HPDE6-E6E7 (cell line): ENCODE data around the gene SEPHS1.

Experiments
- DNase-seq: peaks from one replicate; pipeline ENCODE4 v3.0.0; 2011; ENCODE audit warnings: missing footprints; ENCODE audit errors: extremely low spot score

The SEPHS1 gene

DNA sequence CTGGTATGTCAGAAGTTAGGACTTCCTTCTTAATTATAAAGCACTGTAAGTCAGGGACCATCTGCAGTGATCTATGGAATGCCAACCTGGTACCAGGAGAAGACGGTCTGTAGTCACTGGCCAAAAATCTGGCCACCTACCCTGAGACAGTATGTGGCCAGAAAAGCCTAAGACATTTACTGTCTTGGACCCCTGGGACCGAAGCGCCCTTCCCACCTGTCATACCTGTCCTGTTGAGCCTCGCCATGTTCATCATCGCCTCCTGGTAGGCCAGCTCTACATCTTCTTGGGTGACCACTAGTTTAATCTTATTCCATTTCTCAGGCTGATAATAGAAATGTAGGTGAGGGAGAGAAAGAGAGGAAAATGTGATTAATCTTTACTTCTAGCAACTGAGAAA is 20.0 kb downstream of the SEPHS1 start:
- no peak for DNase-seq

DNA sequence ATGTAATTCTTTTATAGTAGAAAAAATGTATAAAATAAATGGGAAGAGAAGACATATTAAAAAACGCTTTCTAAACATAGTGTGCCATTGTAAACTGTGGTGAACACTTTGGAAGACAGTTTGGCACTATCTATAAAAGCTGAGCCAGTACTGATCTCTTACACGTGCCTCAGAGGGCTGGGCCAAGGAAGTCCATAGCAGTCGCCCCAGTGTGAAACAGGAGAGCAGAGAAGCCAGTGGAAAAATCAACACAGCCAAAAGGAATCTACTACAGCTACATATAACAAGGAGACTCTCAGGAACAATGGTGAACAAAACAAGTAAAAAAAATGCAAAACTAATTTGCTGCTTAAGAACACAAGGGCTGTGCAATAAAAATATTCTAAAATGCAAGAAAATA is 20.6 kb downstream of the SEPHS1 start:
- DNase-seq, result no peak

DNA sequence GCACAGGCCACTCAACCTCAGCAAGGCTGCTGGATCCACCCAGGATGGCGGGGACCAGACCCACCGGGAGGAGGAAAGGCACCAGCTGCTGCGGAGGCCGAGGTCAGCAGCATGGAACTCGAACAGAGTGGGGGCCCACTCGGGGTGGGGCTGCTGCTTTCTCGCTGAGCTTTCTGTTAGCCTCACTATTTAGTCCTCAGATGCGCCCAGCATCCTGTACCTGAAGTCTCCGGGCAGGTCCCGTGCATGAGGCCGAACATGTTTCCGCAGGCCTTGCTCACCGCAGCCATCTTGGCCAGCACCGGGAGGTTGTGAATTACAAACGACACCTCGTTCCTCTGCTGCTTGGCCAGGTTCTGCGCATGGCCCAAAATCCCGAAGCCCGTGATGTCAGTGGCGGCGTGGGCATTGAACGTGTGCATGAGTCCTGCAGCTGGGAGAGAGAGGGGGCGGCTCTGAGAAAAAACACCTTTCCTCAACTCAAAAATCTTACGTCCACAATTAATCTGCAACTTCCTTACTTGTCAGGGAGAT is 25.4 kb downstream of the SEPHS1 start:
- DNase-seq, result no peak

DNA sequence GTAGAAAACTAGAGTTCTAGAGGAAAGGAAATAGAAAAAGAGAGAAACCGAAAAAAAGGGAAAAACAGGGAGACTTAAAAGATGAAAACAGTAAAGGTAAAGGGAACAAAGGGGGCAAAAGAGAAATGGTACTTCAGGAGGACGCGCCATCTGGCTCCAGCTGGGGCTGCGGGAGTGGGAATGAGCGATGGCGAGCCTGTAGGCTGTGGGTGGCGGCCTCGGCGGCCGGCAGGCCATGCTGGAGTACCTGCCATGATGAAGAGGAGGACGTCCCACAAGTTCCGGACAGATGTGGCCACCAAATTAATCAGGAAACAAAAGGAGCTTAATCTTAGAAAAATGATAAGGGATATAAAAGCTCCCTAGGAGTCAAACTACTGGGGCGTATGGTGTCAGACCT is 26.5 kb downstream of the SEPHS1 start:
- no peak for DNase-seq

DNA sequence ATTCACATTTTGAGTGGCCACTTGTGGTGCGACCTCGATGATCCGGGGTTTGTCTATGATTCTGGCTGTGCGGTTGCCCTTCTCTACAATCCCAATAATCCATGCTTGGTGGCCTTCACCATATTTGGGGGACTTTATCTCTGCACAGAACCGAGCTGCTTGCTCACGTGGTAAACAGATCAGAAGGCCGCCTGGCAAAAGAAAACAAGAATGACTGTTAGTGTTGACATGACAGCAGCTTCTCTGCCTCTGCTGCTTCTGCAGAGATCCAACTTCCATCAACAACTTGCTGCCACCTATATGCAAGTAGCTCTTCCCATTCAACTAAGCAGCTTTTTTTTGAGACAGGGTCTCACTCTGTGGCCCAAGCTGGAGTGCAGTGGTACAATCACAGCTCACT is 28.9 kb downstream of the SEPHS1 start:
- no peak for DNase-seq

DNA sequence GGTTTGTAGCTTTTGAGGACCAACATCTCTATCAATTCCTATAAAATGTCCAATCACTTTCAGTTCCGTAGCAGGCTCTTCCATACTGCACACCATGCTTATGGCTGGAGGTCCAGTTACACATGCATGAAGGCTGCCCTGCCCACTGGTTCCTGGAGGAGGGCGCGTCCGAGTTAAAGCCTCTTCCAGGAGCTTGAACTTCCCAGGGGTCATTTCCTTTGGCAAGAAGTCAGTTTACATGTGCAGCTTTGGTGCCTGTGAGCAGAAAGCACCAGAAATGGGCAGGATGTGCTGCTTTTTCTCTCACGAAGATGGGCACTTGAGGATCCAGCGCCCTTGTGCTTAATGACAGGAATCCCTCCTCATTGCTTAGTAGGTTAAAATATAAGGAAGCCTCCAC is 30.6 kb downstream of the SEPHS1 start:
- no peak for DNase-seq

DNA sequence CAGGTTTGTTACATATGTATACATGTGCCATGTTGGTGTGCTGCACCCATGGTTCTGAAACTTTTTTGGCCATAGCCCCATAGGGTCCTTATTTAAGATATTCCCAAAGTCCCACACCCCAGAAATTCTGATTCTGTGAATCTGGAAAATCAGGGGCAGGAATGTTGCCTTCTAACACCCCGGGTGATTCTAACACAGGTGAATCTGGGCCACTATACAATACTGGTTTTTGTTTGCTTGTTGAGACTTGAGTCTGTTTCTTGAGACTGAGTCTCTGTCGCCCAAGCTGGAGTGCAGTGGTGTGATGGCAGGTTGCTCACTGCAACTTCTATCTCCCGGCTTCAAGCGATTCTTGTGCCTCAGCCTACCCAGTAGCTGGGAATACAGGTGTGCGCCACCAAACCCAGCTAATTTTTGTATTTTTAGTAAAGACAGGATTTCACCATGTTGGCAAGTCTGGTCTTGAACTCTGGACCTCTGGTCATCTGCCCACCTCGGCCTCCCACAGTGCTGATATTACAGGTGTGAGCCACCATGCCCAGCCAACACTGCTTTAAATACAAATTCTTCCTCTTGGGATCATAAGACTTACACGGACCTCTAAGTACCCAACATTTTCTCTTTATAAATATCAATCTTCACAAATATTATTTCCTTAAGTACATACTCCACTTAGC is 31.3 kb downstream of the SEPHS1 start:
- no peak for DNase-seq

DNA sequence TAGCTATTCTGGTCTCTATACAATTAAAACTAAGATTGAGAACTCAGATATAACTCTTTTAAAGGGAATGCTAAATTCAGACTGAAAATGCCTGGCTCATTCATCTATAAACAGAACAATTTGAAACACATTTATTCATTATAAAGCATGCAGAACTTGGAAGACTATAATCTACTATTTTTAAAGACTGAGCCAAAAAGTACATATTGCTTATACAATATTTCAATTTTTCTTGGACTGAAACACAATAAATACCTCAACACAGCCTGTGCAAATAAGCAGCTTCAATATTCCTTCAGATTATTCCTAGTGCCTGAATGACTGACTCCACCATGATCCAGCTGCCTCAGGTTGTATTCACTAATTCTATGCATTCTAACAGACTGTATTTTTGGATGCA is 32.7 kb downstream of the SEPHS1 start:
- DNase-seq, result no peak

DNA sequence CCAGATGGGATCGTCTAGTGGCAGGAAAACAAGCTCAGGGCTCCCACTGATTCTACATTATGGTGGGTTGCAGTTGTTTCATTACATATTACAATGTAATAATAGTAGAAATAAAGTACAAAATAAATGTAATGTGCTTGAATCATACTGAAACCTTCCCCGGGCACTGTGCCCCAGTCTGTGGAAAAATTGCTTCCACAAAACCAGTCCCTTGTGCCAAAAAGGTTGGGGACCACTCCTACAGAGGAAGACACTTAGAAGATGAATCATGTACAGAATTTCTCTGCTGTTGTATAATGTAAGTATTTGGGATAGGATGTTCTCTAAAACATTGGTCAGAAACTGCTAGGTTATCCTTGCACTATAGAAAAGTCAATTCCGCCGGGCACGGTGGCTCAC is 36.9 kb downstream of the SEPHS1 start:
- DNase-seq, result no peak

DNA sequence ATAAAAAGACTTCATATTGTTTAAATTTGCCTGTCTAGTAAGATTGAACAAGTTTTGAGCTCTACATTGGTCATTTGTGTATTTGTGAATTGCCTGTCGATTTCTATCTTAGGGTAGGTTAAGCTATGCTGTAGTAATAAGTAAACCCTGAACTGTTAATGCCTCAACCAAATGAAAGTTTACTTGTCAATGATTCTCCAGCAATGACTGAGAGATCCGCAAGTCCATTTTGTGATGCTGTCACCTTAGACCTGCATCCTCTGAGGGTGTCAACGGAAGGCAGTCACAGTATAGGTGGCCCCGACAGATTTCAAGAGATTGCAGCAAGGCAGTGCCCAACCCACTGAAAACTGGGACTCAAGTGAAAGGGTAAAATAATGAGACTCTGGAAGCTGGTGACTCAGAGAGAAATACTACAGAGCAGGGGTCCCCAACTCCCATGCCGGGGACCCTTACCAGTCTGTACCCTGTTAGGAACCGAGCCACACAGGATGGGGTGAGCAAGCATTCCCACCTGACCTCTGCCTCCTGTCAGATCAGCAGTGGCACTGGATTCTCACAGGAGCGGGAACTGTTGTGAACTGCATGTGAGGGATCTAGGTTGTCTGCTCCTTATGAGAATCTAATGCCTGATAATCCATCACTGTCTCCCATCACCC is 37.4 kb downstream of the SEPHS1 start:
- no peak for DNase-seq

DNA sequence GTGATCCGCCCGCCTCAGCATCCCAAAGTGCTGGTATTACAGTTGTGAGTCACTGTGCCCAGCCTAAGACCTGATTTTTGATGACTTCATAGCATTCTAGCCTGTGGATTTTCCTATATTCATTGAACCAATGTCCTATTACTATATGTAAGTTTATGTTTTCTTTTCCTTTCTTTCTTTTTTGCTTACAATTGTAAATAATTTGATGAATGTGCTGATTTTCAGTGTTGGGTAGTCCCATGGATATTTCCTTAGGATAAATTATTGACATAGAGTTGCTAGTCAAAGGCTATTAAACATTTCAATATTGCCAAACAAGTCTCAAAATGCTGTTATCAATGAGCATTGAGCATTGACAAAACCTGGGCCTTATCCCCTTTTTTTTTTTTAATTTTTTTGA is 38.3 kb downstream of the SEPHS1 start:
- DNase-seq, result no peak

DNA sequence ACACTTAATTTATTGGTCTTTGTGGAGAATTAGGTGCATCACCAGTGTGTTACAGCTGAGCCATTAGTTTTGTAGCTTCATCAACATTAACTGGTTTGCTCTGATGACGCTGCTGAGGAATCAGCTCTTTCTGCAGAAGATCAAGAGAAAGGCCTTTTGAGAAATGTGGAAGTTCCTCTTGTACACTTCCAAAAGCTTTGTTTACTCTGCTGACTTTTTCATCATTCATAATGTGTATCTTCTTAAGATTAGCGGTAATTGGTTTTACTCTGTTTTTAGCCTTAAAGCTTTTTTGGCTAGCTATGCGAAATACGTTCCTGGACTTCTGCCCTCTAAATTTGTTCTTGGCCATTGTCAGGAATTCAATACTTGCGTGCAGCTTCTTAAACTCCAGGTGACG is 40.0 kb downstream of the SEPHS1 start:
- DNase-seq, result no peak

DNA sequence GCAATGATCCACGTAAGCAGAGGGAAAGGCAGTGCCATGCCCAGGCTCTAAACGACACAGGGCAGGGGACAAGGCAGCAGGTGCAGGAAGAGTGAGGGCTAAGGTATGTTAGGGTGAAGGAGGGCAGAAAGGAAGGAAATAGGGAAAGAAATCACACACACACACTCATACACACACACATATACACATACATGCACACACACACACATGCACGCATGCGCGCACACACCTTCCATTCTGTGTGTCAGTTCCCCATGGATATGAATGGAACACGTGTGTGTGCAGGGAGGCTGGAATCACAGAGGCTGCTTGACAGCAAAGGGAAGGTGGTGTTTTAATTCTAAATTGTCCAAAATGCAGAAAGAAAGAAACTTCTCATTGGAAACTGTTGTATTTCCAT is 42.0 kb downstream of the SEPHS1 start:
- no peak for DNase-seq

DNA sequence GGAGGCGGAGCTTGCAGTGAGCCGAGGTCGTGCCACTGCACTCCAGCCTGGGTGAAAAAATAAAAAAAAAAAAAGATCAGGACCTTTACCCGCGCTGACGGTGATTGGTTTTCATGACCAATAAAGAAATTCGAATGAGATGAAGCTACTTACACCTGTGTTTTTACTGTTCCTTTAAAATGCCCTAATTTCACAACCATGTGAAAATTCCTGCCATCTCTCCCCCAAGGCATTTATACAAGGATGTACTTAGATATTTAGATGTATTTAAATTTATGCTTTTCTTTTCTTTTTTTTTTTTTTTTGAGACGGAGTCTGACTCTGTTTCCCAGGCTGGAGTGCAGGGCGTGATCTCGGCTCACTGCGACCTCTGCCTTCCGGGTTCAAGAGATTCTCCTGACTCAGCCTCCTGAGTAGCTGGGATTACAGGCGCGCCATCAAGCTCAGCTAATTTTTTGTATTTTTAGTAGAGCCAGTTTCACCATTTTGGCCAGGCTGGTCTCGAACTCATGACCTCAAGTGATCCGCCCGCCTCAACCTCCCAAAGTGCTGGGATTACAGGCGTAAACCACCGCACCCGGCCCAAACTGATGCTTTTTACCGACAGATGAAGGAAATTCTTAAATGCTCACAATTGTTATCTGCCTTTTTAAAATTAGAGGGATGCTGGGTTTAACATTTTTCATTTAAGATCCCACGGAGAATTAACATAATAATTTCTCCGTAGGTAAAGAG is 45.1 kb downstream of the SEPHS1 start:
- no peak for DNase-seq

DNA sequence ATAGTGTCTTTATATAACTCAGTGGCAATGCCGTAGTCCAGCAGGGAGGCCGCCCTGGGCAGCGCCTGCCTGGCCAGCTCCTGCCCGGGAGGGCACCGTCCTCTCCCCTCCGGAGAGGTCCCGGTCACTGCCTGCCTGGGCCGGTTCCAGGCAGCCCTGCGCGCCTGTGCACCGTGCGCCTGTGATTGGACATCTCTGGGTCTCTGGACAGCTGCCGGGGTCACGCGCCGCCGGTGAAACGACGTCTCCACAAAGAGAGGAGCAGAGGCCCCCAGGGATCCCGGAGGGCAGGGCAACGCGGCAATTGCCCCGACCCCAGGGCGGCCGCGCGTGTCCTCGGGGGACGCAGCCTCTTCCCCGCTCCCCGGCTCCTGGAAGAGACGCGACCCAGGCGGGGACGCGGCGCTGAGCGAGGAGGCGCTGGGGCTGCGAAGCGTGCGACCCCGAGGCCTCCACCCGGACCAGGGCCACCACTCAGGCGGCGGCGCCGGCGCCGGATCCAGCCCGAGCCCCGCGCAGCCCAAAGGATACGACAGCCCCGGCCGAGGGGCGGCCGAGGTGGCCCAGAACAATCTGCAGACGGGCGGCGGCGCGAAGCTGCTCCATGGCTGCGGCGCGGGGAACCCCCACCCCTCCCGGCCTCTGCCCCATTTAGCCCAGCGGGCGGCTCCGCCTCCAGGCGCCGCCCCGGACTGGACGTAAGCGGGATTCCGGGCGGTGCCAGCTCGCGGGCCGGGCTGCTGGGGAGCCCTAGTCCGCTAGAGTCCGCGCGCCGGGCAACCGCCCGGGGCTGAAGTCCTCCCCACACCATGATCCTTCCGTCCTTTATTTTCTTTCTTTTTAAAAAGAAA is 48.4 kb downstream of the SEPHS1 start, which contains the start of gene PHYH:
PHYH (minus strand) TSS at position 628 of the 851 bp plus-strand sequence; CDS start at position 606, 22 bp downstream.
- DNase-seq, result peak; percentile 50

DNA sequence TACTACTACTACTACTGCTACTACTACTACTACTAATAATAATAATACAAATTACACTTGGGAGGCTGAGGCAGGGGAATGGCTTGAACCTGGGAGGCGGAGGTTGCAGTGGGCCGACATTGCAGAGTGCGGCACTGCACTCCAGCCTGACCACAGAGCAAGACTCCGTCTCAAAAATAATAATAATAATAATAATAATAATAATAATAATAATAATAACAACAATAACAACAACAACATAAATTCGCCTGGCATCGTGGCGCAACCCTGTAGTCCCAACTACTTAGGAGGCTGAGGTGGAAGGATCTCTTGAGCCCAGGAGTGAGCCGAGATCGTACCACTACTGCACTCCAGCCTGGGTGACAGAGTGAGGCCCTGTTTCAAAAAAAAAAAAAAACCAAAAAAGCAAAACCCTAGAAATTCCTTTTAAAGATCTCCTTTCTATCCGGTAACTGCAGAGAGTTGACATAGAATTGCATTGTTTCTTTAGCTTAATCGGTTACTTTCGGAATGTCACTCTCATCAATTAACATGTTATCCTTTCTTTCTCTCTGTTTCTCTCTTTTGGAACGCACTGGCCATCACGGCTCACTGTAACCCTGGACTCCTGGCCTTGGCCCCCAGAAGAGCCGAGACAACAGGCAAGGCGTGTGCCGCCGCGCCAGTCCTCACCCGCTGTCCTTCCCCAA is 49.2 kb downstream of the SEPHS1 start:
- DNase-seq, result no peak

DNA sequence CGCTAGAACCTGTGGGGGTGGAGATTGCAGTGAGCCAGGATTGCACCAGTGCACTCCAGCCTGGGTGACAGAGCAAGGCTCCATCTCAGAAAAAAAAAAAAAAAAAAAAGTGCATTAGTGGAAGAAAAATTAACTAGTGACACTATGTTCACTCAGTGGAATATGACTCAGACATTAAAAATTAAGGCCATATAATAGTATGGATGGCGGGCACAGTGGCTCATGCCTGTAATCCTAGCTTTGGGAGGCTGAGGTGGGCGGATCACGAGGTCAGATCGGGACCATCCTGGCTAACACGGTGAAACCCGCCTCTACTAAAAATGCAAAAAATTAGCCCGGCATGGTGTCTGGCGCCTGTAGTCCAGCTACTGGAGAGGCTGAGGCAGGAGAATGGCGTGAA is 51.6 kb downstream of the SEPHS1 start:
- DNase-seq, result no peak

DNA sequence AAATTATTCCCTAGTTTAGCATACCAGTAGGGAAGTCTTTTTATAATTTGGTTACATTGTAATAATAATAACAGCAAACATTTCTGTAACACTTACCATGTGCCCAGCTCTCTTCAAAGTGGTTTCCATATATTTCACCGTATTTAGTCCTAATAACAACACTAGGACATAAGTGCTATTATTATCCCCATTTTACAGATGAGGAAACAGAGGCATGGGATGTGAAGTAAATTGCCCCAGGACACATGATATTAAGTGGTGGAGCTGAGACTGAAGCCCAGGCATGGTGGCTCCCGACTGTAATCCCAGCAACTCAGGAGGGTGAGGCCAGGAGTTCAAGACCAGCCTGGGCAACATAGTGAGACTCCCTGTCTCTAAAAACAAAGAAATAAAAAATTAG is 53.3 kb downstream of the SEPHS1 start:
- no peak for DNase-seq

DNA sequence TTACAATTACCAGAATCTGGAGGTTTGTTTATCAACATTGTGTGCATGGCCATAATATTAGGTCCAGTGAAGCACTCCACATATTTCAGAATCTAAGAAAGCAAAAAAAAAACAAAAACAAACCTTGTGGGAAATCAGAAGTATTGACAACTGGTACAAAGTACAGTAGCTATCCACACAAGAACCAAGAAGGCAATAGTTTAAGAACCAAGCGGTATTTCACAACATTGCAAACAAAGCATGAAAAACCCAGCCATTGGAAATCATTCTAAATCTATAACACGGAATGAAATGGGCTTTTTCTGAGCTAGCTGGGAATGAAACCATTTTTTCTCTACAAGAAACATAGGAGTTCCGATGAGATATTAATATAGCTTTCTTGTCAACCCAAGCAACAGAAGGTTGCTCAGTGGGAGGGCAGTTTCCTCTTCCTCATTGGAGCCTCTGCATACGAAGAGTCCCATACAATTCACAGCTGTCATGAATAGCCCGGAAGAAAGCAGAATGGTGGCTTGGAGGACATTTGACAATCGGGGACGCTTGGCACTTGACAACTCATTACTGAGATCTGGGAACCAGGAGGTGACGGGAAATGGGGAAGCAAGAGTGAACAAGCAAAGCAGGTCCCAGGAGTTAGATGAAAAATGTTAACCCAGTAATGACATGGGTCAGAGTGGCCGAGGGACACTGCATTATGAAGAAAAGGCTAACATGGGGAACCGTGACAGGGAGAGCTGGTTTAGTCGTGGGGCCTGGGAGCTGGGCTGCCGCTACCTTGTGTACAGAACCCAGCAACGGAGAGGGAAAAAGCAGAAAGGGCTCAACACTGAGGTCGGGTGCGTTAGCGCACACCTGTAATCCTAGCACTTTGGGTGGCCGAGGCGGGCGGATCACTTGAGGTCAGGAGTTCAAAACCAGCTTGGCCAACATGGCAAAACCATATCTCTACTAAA is 56.0 kb downstream of the SEPHS1 start:
- no peak for DNase-seq

DNA sequence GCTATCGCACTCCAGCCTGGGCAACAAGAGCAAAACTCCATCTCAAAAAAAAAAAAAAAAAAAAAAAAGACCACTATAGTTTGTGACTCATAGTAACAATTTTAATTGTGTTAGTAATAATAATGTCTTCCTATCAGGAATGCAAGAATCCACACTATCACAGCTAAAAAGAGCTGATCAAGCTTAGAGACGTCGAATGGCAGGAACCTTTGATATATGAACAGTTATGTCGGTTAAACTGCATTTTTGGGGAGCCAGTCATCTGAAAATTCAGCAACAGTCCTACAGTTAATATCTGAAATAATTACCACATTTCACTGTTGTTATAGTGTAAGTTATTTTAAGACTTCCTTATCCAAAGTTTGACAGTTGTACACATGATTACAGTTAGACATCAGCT is 57.0 kb downstream of the SEPHS1 start:
- no peak for DNase-seq
